B cell (primary cell): ENCODE measurements around the gene CDK6.

Experiments used
- EZH2 ChIP-seq: IDR thresholded peaks from 2 replicates; pipeline ENCODE4 v1.6.1; 2012; ENCODE audit warnings: borderline replicate concordance, low read depth, mild to moderate bottlenecking, moderate library complexity, low read length; ENCODE audit not compliant: insufficient read depth, poor library complexity, severe bottlenecking
- TF ChIP-seq, protein P1 (sequence below): fragments of 200-600 bp; IDR thresholded peaks from one replicate; pipeline ENCODE4 v1.8.0; 2022; ENCODE audit warnings: antibody characterized with exemption, mild to moderate bottlenecking

DNA sequence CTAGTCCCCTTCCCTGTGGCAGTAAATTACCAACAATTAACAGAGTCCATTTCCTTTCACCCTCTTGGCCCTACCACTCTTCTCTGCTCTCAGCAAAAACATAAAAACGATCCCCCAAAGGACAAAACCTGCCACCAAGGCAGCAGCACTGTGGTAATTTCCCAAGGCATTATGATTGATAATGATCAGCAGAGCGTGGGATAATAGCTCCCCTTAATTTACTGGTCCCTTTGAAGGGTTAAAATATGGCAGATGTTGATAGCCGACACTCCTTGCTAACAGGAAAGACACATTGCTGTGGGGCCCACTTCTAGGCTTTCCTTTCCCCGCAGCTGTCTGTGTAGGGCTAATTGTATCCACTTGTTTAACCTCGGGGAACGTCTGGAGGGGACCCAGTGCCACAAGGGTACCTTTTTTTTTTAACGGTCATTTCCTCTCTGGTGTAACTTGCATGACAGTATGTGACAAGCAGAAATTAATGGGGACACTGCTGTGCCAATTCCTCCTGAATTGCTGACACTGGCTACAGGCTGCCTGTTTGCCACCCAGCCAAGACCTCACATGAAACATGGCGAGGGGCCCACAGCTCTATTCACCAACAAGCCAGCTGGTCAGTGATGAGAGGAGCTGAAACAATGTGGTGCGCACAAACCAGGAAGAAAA, 81.3 kb downstream of the CDK6 start:
- TF ChIP-seq, protein P1, sequence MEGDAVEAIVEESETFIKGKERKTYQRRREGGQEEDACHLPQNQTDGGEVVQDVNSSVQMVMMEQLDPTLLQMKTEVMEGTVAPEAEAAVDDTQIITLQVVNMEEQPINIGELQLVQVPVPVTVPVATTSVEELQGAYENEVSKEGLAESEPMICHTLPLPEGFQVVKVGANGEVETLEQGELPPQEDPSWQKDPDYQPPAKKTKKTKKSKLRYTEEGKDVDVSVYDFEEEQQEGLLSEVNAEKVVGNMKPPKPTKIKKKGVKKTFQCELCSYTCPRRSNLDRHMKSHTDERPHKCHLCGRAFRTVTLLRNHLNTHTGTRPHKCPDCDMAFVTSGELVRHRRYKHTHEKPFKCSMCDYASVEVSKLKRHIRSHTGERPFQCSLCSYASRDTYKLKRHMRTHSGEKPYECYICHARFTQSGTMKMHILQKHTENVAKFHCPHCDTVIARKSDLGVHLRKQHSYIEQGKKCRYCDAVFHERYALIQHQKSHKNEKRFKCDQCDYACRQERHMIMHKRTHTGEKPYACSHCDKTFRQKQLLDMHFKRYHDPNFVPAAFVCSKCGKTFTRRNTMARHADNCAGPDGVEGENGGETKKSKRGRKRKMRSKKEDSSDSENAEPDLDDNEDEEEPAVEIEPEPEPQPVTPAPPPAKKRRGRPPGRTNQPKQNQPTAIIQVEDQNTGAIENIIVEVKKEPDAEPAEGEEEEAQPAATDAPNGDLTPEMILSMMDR, result no peak
- no peak for TF ChIP-seq EZH2
